ENCODE data around the gene PSMF1. TPM values are rescaled to one million over a fixed set of nuclear protein-coding genes. Genes with fewer than 3 reads are reported as not detected.

Gene PSMF1
- total and polyA plus RNA-seq, 9 of the 15 experiments (the other 6 are each of a cell fraction or from before 2014, with no cell fraction given), result 8.5 to 192 (median 33.2) TPM

DNA sequence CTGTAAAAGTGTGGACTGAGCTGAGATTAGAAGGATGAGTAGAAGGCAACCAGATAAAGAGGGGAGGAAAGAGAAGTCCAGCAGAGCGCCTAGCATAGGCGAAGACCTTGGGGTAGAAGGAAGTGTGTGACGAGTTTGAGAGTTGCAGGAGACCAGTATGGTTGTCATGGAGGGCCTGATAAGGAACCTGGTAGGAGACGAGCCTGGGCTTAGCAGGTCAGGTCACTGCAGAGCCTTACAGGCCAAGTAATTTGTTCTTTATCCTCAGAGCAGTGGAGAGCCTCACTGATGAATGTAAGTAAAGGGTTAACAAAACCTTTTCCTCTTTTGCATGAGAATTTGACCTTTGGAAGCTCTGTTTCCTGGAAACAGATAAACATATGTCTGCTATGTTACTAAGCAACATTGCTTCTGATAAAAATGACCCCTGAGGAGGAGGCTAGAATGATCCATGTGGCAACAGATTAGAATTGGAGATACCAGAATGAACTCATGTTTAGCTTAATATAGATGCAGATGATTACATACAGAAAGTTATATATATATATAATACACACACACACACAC lies 69.3 kb downstream of the PSMF1 start (continued):
- TF ChIP-seq, protein P1, sequence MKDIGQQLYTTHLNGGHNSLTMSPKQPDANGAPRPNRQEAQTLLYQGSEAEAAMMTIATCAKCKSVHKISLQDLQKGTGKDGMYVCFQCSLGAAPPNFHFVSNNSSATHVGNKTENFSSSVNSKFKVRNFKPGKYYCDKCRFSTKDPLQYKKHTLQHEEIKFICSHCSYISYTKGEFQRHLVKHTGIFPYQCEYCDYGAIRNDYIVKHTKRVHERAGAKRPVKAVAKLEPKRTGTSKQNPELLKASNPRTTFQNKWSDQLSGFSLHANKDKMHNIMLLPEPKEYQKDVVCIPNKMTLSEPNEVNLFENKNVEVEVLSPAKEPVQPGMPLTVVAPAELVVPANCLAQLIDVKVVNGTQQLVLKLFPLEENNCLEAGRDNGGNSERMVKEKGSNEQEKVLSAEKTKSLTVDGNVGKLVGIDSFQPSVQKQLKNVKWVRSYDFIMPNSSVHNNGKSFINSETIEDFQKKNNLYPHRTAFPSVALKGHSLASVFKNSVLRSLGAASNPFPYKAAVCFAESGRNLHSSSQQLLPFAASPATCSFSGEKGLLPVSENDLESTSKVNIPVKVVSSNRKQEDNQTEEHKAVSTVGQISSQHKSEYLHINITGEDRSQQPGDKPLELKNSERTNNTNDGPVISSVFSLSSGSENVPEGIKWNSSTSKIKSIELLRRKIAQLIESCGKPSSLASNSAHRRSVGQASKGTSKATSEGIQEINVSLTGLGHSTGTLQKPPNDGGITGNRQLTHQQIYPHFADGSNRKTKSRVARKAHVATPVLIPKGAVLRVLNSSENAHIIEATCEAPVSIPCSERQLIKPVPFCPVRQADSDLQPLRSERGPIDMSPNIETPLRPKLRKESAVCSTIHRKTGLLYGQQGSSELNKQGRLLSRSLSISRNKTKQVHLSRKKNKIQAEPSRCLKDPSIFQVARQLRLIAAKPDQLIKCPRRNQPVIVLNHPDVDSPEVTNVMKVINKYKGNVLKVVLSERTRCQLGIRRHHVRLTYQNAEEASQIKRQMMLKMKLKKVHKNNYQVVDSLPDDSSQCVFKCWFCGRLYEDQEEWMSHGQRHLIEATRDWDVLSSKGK (CRISPR knock-in tag; IDR thresholded peaks at IDR 0.05), result no peak
- peak; percentile 78; the same call in 1 of the 2 replicates for TF ChIP-seq DPF2 (IDR thresholded peaks at IDR 0.05)
- TF ChIP-seq EHMT2 (IDR thresholded peaks at IDR 0.05), result peak; percentile 89
- TF ChIP-seq ELF1 (tag; IDR thresholded peaks at IDR 0.05), result peak; percentile 72
- TF ChIP-seq CTBP1 (IDR thresholded peaks at IDR 0.05; ENCODE audit: borderline replicate concordance), result peak; percentile 73
- TF ChIP-seq, protein P2, sequence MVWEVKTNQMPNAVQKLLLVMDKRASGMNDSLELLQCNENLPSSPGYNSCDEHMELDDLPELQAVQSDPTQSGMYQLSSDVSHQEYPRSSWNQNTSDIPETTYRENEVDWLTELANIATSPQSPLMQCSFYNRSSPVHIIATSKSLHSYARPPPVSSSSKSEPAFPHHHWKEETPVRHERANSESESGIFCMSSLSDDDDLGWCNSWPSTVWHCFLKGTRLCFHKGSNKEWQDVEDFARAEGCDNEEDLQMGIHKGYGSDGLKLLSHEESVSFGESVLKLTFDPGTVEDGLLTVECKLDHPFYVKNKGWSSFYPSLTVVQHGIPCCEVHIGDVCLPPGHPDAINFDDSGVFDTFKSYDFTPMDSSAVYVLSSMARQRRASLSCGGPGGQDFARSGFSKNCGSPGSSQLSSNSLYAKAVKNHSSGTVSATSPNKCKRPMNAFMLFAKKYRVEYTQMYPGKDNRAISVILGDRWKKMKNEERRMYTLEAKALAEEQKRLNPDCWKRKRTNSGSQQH (CRISPR knock-in tag; IDR thresholded peaks at IDR 0.05), result no peak
- peak; percentile 69 for TF ChIP-seq SMARCA4 (IDR thresholded peaks at IDR 0.05)
- TF ChIP-seq, protein P3, sequence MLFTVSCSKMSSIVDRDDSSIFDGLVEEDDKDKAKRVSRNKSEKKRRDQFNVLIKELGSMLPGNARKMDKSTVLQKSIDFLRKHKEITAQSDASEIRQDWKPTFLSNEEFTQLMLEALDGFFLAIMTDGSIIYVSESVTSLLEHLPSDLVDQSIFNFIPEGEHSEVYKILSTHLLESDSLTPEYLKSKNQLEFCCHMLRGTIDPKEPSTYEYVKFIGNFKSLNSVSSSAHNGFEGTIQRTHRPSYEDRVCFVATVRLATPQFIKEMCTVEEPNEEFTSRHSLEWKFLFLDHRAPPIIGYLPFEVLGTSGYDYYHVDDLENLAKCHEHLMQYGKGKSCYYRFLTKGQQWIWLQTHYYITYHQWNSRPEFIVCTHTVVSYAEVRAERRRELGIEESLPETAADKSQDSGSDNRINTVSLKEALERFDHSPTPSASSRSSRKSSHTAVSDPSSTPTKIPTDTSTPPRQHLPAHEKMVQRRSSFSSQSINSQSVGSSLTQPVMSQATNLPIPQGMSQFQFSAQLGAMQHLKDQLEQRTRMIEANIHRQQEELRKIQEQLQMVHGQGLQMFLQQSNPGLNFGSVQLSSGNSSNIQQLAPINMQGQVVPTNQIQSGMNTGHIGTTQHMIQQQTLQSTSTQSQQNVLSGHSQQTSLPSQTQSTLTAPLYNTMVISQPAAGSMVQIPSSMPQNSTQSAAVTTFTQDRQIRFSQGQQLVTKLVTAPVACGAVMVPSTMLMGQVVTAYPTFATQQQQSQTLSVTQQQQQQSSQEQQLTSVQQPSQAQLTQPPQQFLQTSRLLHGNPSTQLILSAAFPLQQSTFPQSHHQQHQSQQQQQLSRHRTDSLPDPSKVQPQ (CRISPR knock-in tag; IDR thresholded peaks at IDR 0.05; ENCODE audit: borderline replicate concordance), result no peak
- TF ChIP-seq, protein P4, sequence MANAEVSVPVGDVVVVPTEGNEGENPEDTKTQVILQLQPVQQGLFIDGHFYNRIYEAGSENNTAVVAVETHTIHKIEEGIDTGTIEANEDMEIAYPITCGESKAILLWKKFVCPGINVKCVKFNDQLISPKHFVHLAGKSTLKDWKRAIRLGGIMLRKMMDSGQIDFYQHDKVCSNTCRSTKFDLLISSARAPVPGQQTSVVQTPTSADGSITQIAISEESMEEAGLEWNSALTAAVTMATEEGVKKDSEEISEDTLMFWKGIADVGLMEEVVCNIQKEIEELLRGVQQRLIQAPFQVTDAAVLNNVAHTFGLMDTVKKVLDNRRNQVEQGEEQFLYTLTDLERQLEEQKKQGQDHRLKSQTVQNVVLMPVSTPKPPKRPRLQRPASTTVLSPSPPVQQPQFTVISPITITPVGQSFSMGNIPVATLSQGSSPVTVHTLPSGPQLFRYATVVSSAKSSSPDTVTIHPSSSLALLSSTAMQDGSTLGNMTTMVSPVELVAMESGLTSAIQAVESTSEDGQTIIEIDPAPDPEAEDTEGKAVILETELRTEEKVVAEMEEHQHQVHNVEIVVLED (CRISPR knock-in tag; IDR thresholded peaks at IDR 0.05), result no peak
- TF ChIP-seq HDGF (IDR thresholded peaks at IDR 0.05), result 0 out of 2 replicates have a peak, but pooled peaks have one; percentile 32
- TF ChIP-seq ZEB2 (IDR thresholded peaks at IDR 0.05), result peak; percentile 64
- peak; percentile 72 for TF ChIP-seq ATF7 (IDR thresholded peaks at IDR 0.05)
- TF ChIP-seq, protein P5, sequence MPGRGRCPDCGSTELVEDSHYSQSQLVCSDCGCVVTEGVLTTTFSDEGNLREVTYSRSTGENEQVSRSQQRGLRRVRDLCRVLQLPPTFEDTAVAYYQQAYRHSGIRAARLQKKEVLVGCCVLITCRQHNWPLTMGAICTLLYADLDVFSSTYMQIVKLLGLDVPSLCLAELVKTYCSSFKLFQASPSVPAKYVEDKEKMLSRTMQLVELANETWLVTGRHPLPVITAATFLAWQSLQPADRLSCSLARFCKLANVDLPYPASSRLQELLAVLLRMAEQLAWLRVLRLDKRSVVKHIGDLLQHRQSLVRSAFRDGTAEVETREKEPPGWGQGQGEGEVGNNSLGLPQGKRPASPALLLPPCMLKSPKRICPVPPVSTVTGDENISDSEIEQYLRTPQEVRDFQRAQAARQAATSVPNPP (IDR thresholded peaks at IDR 0.05; ENCODE audit: borderline replicate concordance, insufficient read depth, insufficient read length), result no peak
- TF ChIP-seq SOX6 (IDR thresholded peaks at IDR 0.05), result peak; percentile 73
- TF ChIP-seq HDAC2 (IDR thresholded peaks at IDR 0.05), result peak; percentile 89
- TF ChIP-seq RCOR1 (IDR thresholded peaks at IDR 0.05; ENCODE audit: borderline replicate concordance in 1 of 2, low read depth in 2 of 2, low read length in 2 of 2), result peak; percentile 58 to 72; a peak in 3 of 4 replicates
- peak; percentile 41 for TF ChIP-seq HMGN3 (IDR thresholded peaks at IDR 0.05; ENCODE audit: borderline replicate concordance, extremely low read depth, insufficient read length, low read depth, low read length)
- TF ChIP-seq NR2C1 (IDR thresholded peaks at IDR 0.05), result peak; percentile 73; the same call in 1 of the 2 replicates
- TF ChIP-seq NR2C1 (tag; IDR thresholded peaks at IDR 0.05), result peak; percentile 81
- peak; percentile 81 for TF ChIP-seq NCOR1 (IDR thresholded peaks at IDR 0.05)
